ENCODE measurements around the gene HECW1.

- TF ChIP-seq POLR2A (IDR thresholded peaks at IDR 0.05) = no peak
- TF ChIP-seq CTCF (IDR thresholded peaks at IDR 0.05) = no peak
These were observed 136.7 kb downstream of the HECW1 start for GRCh38 chr7:43248961-43249822.

Measured in lower leg skin (tissue), 3 donors.